ENCODE data around the gene CCT8.
"Not testable (repeated sequence)": the region's sequence is repeated elsewhere in the genome, so short reads cannot be mapped to it uniquely, and the experiment has no call there.

The CCT8 gene

DNA sequence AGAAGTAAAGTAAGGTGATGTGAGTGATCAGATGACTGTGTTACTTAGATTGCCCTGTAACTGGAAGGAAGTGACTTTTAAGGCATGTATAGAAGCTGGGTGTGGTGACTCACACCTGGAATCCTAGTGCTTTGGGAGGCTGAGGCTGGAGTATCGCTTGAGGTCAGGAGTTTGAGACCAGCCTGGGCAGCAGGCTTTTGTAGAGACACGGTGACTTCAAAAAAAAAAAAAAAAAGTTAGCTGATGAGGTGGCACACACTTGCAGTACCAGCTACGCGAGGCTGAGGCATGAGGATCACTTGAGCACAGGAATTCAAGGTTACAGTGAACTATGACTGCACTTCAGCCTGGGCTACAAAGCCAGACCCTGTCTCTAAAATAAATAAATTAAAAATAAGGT is 51.3 kb downstream of the CCT8 start:
- no peak for DNase-seq (ENCODE audit: low spot score)

DNA sequence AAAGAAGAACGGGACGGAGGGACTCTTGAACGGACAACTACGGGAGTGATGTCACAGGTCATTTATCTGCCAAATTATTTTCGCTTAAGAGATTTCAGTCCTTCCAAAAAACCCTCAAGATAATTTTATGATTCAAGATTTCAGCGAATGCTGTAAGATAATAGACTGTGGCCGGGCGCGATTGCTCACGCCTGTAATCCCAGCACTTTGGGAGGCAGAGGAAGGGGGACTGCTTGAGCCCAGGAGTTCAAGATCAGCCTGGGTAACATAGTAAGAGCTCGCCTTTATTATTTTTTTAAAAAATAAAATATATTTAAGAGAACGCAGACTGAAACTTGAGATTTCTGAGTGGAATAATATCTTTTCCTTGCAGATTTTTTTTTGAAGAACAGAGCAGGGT is 54.9 kb downstream of the CCT8 start:
- DNase-seq (ENCODE audit: low spot score), result no peak

DNA sequence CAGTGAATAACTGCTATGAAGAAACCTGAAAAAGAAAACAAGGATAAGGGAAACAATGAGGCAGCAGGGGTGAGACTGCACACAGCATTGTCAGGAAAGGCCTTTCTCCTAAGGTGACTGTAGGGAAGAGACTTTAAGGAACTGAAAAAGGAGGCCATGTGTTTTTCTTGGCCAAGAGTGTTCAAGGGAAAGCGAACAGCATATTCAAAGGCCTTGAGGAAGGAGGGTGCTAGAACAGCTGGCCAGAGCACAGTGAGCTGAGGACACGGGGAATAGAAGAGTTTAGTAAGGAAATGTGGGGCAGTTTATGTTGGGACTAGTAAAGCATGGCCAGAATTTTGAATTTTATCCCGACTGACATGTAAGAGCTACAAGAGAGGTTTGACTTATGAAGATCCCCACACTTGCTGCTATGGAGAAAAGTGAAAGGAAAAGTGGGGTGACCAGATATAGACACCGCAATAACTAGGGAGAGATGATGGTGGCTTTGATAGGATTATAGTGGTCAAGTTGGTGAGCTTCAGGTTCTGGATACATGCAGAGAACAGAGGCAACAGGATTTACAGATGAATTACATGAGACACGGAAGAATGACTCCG is 55.7 kb downstream of the CCT8 start:
- DNase-seq (ENCODE audit: low spot score), result no peak

DNA sequence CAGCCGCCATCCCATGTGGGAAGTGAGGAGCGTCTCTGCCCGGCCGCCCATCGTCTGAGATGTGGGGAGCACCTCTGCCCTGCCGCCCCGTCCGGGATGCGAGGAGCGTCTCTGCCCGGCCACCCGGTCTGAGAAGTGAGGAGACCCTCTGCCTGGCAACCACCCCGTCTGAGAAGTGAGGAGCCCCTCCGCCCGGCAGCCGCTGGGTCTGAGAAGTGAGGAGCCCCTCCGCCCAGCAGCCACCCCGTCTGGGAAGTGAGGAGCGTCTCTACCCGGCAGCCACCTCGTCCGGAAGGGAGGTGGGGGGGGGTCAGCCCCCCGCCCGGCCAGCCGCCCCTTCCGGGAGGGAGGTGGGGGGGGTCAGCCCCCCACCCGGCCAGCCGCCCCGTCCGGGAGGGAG is 62.2 kb downstream of the CCT8 start:
- DNase-seq (ENCODE audit: low spot score), result not testable (repeated sequence)

DNA sequence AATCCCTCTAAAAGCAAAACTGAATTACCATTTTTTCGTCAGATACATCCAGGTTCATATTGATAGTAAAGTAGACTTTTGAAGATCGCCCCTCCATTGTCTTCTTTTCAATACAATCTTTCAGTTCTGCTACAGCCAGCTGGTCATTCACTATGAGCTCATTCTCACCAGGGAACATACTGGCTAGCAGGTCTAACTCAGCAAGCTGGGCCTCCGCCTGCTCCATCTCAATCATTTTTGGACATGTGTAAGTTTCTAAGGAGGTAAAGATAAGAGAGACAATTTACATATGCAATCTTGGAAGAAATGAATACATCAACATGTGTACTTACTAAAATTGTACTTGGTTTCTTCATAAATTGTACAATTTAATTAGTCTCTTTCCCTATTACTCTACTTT is 65.1 kb downstream of the CCT8 start:
- DNase-seq (ENCODE audit: low spot score), result no peak

DNA sequence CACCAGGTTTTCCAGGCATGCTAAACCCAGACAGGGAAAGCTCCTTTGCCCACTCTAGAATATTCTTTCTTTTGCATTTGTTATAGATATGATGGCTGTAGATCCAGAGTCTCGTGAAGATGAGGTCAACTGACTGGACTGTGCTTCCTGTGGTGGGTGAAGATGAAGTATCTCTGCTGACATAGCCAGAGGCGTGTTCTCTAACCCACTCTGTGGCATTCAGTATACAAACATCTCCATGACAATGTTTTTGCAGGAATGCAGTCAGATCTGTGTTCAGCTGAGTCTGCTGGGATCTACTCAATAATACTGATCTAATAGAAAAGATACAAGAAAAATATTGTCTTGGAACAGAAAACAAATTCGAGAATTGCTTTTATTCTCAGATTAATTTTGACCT is 65.6 kb downstream of the CCT8 start:
- DNase-seq (ENCODE audit: low spot score), result no peak

DNA sequence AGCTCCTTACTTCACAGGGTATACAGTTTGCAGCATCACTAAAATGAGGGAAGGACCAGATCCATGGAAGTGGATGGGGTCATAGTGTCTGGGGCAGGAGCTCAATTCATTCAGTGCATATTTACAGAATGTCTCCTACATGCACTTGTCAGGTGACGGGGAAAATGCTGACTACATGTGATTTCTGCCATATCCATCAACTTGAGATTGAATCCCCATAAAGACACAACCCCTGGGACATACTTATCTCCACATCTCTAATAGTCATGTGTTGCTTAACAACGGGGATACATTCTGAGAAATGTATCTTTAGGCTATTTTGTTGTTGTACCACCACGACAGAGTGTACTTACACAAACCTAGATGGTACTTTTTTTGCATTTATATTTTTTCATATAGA is 66.3 kb downstream of the CCT8 start:
- DNase-seq (ENCODE audit: low spot score), result no peak

Data from D341Med (cell line).